GM12878 (cell line): ENCODE measurements around the gene INSIG1.

Experiments
- TAF1 ChIP-seq: IDR thresholded peaks from 2 replicates; pipeline ENCODE4 v1.6.1; 2011; ENCODE audit warnings: mild to moderate bottlenecking, low read depth, low read length, borderline replicate concordance
- TBL1XR1 ChIP-seq: IDR thresholded peaks from 2 replicates; pipeline ENCODE4 v1.6.1; 2012; ENCODE audit warnings: low read depth, low read length, improper control_type of control experiment

DNA sequence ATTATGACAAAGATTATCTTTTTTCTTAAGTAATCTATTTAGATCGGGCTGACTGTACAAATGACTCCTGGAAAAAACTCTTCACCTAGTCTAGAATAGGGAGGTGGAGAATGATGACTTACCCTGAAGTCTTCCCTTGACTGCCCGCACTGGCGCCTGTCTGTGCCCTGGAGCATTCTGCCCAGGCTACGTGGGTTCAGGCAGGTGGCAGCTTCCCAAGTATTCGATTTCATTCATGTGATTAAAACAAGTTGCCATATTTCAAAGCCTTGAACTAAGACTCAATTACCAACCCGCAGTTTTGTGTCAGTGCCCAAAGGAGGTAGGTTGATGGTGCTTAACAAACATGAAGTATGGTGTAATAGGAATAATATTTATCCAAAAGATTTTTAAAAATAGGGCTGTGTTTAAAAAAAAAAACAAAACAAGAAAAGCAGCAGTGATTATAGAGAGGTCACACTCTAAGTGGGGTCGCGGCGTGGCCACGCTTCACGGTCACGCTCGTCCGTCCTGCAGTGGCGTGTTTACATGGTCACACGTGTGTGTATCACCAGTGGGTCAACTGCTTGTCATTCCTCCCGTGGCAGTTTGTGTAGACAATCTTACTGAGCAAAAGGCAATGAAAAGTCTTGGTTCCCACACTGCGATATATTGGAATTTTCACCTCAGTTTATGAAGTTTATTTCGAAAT is 10.8 kb downstream of the INSIG1 start:
- no peak for TF ChIP-seq TAF1
- no peak for TF ChIP-seq TBL1XR1
